Uterus (tissue), 2 donors: ENCODE data around the gene JARID2.

Source experiments
- CTCF ChIP-seq, 4 experiments: fragments of 200-600 bp in 2 of 4; fragments of 450-650 bp in 2 of 4; sonication (generic) in 2 of 4; IDR thresholded peaks; one replicate each; pipeline ENCODE4 v1.5.1; 2016 to 2019; ENCODE audit warnings: antibody characterized with exemption in 4 of 4, mild to moderate bottlenecking in 2 of 4, moderate library complexity in 1 of 4
- POLR2A ChIP-seq, 2 donors: fragments of 450-650 bp; IDR thresholded peaks; one replicate each; pipeline ENCODE4 v1.6.1; 2016; ENCODE audit warnings: antibody characterized with exemption in 2 of 2, mild to moderate bottlenecking in 1 of 2, moderate library complexity in 1 of 2

GRCh38 chr6:15270402-15270801 lies 24.5 kb downstream of the JARID2 start:
- TF ChIP-seq CTCF (IDR thresholded peaks at IDR 0.05) (no peak), POLR2A (IDR thresholded peaks at IDR 0.05) (no peak)
